Inflammatory macrophage treated with lipopolysaccharide for 4 hours (primary cell): Measurements from ENCODE around the gene ZNF774.
"Not testable (repeated sequence)": the region's sequence is repeated elsewhere in the genome, so short reads cannot be mapped to it uniquely, and the experiment has no call there.

Source experiments
- DNase-seq: peaks from one replicate; pipeline ENCODE4 v3.0.0-alpha.2; 2020

ZNF774 gene

GRCh38 chr15:90393040-90393439 lies 41.0 kb downstream of the ZNF774 start:
- no peak for DNase-seq

GRCh38 chr15:90394074-90394473 lies 42.0 kb downstream of the ZNF774 start:
- no peak for DNase-seq

- peak; percentile 22 for DNase-seq
Observed at GRCh38 chr15:90394748-90395442, 42.8 kb downstream of the ZNF774 start.

- DNase-seq = no peak
Observed at GRCh38 chr15:90396321-90396720, 44.2 kb downstream of the ZNF774 start.

GRCh38 chr15:90400005-90400758 lies 48.1 kb downstream of the ZNF774 start:
- DNase-seq = peak; percentile 26

- peak; percentile 93 for DNase-seq
Observed at GRCh38 chr15:90400759-90401314, 48.8 kb downstream of the ZNF774 start.

GRCh38 chr15:90401495-90401894 lies 49.4 kb downstream of the ZNF774 start:
- no peak for DNase-seq

- peak; percentile 91 for DNase-seq
Observed at GRCh38 chr15:90402223-90402622, 50.1 kb downstream of the ZNF774 start.

GRCh38 chr15:90402767-90403166 lies 50.7 kb downstream of the ZNF774 start:
- DNase-seq = no peak

- DNase-seq = no peak
Observed at GRCh38 chr15:90405055-90405607, 53.0 kb downstream of the ZNF774 start.

- DNase-seq = peak; percentile 47
Observed at GRCh38 chr15:90407336-90407735, 55.3 kb downstream of the ZNF774 start.

- peak; percentile 85 for DNase-seq
Observed at GRCh38 chr15:90407871-90408317, 55.8 kb downstream of the ZNF774 start.

GRCh38 chr15:90408657-90409056 lies 56.6 kb downstream of the ZNF774 start:
- no peak for DNase-seq

- not testable (repeated sequence) for DNase-seq
Observed at GRCh38 chr15:90409587-90409986, 57.5 kb downstream of the ZNF774 start.

- not testable (repeated sequence) for DNase-seq
Observed at GRCh38 chr15:90410316-90410715, 58.2 kb downstream of the ZNF774 start.

GRCh38 chr15:90411176-90411575 lies 59.1 kb downstream of the ZNF774 start:
- DNase-seq = no peak
